ENCODE data around the gene SERINC4.
"Not testable (repeated sequence)": the region's sequence is repeated elsewhere in the genome, so short reads cannot be mapped to it uniquely, and the experiment has no call there.

The SERINC4 gene

GRCh38 chr15:43749690-43750345 is 50.2 kb downstream of the SERINC4 start:
- peak; percentile 17 for DNase-seq (ENCODE audit: low read depth)

GRCh38 chr15:43748376-43748775 is 51.6 kb downstream of the SERINC4 start:
- DNase-seq (ENCODE audit: low read depth), result no peak

GRCh38 chr15:43746903-43747309 is 53.1 kb downstream of the SERINC4 start:
- DNase-seq (ENCODE audit: low read depth), result not testable (repeated sequence)

- peak; percentile 89 for DNase-seq (ENCODE audit: low read depth)
These were observed 53.6 kb downstream of the SERINC4 start, which contains the start of gene PDIA3 for GRCh38 chr15:43746245-43746902. Gene PDIA3 (plus strand): TSS chr15:43746438. CDS start chr15:43746540, 102 bp downstream.

All from activated T-cell treated with anti-CD3 and anti-CD28 coated beads for 48 hours (primary cell).